Fibroblast of upper back skin (primary cell): Measurements from ENCODE around the gene SHTN1.

Experiments
- DNase-seq: peaks from one replicate; pipeline ENCODE4 v3.0.0-alpha.2; 2013

Gene SHTN1

DNA sequence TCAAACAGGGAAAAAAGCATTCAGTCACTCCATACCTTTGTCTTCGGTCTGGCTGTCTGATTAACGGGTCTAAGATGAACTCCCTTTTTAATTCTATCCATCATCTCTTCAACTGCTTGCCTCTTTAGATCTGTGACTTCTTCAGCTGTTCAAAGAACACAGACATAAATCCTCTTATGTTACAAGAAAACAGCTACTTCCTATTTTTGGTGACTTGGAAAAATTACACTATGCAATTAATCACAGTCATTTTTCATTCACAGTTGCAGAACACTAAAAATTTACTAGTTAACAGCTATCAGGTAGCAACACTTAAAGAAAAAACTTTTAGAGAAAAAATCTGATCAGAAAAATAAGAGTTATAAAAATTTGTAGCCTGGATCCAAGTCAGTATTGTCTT, 89.6 kb downstream of the SHTN1 start:
- DNase-seq = no peak

DNA sequence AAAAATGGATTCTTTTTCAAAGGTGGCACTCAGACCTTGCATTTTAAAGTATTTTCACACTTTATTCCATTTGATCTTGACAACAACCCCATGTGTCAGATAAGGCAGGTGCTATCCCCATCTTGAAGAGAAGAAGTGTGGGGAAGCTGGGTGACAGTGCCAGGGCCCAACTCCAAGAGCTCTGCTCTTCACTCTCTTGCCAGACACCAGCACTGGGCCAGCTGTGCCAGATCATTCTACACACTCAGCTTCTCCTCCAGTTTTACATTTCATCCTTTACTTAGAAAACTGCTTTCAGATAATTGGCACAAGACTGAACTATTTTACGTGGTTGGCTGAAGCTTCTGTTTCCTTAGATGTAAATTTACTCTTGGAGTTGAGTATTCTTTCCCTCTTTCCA, 91.3 kb downstream of the SHTN1 start:
- no peak for DNase-seq

DNA sequence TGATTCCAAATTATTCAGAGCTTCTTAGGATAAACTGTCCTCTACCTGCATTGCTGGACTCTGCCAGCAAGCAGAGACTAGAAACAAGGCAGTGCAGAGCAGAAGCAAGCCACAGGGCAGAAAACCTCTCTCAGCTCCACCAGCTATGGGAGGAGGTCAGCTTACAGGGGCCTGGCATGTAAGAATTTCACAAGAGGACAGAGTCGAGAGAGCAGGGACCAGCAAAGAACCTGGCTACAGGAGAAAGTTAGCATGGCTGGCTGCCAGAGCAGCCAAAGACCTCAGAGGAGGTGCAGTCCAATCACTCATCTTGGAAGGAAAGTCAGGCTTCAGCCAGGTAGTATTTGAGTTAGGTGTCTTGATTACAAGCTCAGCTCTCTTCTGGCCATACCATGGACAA, 92.8 kb downstream of the SHTN1 start:
- no peak for DNase-seq

DNA sequence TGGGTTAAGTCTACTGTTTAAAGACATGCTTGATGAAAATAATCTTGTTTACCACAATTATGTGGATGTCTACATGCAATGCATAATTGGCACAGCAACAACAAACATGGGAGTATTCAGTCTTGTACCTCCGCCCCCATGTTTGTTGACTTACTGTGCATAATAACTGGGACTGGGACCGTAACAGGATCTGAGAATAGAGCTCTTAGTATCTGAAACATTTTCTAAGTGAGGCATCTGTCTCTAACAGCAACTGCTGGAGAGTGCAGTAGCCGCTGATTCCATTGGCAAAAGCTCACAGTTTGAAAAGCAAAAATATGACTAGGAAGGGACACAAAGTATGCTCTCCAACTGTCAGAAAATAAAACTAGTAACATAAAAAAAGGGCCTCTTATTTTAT, 94.1 kb downstream of the SHTN1 start:
- DNase-seq = no peak

DNA sequence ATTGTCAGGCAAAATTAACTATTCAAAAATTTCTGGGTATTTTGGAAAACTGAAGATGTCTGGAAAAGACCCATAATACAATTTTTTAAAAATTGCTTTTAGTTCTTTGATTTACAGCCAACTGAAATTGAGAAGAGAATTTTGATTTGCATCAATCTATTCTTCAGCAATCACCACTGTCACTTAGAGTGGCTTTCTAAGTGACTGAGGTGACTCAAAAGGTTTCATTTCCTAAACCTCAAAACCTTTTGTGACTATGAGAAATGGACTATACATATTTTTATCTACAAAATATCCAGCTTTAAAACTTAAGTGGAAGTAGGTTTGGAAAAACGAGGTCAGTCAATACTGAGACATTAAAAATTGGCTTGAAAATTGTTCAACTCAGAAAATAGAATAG, 95.7 kb downstream of the SHTN1 start:
- DNase-seq = no peak

DNA sequence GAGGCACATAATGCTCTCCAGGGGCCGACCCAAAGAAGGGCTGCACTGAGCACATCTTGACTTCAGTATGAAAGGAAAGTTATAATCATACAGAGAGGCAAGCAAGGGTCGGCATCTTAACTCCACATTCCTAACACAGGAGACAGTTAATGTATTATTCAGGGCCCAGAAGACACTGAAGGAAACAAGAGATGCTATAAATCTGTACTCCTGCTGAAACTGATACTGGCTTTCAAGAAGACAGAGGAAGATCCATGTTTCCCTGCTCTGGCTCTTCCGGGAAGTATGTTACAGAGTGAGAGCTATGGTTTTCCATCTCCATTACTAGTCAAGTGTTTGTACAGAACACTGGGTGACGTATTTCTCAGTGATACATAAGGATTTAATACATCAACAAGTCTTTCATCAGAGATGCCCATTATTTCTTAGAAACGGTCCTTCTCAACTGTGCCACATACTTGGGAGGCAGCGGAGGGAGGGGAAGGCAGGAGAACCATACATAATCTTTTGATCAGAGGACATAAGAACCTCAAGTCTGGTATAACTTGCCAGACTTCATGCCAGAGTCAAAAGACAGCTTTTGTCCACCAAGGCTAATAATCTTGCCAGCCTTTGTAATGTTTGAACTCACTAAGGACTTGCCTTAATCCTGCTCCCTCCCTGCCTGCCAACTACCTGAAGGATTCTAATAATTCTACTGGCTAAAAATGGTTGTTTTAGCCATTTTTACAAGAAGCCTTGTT, 97.6 kb downstream of the SHTN1 start:
- DNase-seq = no peak

DNA sequence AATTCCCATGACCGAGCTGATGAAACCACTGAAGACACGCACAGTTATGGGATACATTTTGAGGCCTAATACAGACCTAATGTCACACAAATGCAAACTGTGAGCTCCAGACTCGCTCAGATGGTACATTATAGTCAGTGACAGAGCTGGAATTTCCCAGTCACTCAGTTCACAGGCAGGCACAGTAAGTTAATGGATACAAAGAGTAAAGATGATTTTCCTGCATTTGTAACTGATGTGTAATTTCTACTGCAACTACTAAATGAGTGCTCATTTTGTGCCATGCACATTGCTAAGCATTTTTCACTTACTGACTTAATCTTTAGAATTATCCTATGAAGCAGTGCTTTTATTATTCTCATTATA, 99.2 kb downstream of the SHTN1 start:
- DNase-seq = no peak

DNA sequence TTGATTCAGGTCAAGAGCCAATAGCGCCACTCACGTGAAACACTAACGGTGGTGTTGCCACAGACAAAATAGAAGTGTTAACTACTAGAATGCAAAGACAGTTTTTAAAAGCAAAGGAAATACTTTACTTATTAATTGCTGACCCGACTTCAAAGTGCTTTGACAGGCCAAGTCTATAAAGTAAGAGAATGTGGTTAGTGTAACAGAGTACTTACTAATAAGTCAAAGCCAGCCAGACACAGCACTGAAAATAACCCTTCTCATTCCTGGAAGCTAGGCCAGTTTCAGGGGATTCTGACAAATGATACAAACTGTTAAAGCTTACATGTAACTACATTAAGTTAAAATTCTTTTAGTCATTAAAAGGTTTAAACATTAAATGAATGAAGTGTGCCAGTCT, 105.4 kb downstream of the SHTN1 start:
- no peak for DNase-seq

DNA sequence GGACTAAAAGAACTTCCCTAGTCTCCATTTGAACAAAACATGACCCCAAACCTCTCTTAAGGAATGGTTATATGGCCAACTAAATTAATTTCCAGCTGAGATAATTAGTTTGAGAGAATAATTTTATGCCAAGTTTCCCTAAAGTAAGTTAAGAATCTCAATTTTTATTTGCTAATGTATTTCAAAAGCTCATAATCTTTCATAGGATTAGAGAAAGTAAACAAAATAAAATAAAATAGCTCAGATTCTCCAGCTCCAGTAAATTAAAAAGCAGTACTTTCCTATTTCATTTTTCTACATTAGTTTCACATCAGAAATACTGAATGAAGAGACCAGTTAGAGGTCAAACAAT, 111.3 kb downstream of the SHTN1 start:
- no peak for DNase-seq

DNA sequence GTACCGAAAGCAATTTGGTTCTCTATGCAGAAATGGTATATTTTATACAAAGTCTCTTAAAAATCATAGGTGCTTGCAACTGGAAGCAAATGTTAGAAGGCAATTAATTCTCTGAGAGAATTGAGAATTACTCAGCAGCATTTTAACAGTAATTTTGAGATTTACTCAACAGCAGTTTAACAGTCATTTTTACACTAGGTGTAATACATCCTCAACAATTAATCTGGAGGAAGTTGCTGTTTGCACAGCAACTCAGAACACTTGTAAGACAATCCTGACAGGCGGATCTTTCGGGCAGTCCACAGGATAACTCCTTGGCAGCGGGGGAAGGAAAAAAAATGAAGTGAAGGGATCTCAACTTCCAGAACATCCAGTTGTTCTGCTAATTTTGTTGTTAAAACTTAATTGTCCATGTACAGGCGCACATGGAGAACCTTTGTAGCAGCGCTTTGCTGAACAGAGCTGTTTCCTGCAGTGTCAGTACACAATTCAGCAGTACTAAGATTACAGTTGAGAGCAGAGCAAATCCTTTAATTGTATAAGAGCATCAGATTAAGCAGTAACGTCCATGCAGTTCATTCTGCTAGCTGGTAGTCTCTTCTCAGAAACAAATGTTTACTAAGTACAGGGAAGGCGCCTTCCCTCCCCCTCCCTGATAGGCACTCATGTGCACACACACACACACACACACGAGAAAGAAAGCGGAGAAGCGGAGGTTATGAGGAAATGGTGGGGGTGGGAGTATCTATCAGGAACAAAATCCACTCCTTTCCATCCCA, 111.9 kb downstream of the SHTN1 start:
- DNase-seq = no peak

DNA sequence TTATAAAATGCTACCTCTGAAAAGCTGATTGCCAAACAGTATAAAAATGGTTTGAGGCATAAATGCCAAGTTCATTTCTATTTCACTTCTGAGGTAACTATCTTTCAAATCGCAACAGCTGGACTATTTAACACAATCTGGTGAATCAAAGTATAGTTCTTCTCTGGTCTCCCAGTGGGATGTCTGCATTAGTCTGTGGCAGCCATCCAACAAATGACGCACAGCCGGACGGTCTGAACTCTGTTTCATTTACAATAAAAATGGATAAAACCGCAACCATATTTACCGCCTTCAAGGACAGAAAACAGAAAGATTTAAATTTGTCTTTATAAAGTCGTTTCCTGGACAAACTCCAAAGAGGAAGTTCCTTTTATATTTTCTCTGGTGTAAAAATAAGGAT, 113.8 kb downstream of the SHTN1 start:
- DNase-seq = peak; percentile 97

DNA sequence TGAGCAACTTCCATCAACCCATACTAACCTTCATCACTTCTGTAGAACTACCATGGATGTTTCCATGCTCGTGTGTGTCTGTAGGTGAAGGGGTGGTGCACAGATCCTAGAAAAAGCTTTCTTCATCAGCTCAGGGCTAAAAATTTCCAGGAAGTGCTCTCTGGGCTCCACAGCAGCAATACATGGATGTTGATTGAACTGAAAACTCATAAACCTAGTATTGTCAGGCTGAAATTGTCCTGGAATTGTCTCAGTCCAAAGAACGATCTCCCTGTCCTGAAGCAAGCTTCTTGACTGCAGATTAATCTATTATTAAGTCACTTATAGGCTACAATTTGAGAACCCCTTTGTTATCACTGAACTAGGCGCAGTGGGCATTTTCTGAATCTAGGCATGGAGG, 115.9 kb downstream of the SHTN1 start:
- no peak for DNase-seq

DNA sequence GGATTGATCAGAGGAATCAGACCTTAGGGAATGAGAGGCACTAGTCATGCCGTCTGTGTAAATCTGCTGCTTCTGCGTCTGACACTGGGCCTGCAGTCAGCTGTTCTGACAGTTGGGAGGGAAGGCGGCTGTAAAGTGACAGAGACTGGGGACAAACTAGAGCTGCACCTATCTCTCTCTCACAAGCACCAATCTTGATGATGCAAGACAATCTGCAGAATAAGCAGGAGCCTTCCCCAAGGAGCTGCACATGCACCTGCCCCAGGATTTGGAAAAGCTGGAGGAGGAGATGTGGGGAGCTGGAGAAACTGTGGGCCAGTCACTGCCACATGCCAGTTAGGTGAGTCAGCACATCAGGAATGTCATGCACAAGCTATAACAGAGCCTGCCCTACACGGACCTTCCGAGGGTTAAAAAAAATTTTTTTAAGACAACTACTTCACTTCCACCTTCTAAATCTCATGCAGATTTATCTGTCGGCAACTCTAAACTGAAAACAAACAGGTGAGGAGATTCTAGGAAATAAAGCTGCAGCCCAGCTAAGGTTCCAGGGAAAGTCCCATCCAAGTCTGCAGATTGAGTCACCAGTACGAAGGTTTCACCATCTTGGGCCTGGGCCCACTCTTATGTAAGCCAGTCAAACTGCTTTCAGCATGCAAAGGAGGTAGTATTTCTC, 116.5 kb downstream of the SHTN1 start:
- DNase-seq = peak; percentile 82

DNA sequence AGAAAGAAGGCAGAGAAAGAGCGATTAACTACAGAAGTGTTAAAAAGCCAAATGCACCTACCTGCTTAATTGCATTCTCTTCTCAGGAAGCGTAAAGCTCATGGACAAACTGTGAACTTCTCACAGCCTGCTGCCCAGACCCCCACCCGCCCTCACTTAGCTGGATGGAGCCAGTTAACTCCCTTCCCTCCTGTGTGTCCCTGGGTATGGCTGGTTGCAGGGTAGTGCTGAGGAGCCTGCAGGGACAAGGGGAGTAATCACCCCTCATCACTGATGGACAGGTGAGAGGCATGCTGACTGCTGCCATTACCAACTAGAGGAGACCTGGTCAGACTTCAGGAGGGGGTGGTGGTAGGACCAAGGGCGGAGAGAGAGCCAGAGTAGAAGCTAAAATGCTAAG, 118.2 kb downstream of the SHTN1 start:
- DNase-seq = no peak

DNA sequence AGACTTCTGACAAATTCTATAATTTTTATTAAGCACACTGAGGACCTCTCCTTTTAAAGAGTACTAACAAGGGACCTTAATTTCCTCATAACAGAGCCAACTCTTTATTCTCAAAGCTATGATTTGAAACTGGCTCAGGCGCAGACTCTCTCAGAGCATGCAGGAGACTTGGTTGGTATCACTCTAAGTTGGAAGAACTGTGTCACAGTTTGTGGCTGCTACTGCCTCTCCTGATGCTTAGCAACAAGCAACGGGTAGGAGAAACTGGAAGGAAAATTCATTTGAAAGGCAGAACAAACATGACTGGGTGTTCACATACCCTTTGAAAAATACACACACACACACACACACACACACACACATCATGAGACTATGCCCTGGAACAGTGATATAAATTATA, 122.3 kb downstream of the SHTN1 start:
- no peak for DNase-seq

DNA sequence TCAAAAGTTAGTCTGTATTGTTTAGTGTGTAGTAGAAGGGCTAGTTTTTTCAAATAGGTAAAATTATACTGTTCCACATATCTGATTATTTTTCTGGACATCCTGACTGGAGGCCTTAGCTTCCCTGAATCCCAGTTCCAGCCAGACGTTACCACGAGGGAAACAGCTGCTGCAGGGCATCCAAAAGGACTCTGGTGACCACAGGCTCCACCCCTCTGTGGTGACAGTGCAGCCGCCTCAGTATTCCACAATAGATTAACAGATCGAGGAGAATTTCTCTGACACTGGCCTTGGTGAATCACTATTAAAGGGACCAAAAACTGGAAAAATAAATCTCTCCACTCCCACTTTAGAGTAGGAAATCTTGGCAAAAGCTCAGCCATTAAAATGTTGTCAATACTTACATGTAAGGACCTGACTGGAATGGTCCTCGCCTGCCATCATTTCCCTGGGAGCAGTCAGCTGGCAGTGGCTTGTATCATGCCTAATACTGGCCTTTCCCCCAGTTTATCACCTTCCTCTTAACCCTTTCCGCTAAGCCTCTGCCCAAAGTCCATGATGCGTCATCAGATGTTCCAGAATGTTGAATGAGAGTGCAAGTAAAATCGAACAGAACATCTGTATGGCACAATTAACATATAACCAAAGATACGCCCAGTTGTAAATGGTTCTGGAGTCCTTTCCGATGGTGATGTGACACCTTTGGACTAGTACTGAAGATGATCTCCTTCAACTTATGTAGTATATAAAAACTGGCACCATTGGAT, 124.1 kb downstream of the SHTN1 start:
- DNase-seq = peak; percentile 8

DNA sequence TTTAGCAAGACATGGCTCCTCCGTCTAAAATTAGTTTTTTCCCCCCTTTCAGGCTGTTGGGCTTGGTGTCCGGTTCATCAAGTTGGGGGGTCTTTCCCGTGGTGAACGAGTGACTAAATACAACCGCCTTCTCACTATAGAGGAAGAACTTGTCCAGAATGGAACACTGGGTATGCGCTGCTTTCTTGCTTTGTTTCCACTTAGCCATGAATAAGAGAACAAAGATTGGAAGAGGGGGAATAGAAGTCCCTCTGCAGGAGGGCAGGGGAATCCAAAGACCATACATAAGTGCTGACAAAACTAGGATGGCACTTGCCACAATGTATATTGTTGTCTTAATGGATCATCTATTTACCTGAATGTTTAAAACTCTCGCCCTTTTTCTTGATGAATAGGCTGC, 125.2 kb downstream of the SHTN1 start:
- no peak for DNase-seq

DNA sequence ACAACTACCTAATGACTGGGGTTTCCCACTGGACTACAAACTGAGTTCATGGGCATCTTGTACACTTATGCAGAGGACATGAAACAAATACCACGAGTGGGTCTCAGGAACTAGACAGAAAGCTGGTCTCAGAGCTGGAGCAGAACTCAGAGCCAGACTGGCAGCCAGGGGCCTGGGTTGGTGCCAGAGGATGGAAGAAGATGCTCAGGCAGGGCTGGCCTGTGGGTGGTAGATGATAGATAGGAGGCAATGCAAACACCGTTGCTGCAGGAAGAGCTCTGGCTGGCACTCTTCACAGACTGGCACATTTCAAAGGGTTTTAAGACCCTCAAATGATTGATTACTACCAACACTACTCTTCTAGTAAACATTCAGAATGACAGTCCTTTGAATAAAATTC, 126.9 kb downstream of the SHTN1 start:
- no peak for DNase-seq

DNA sequence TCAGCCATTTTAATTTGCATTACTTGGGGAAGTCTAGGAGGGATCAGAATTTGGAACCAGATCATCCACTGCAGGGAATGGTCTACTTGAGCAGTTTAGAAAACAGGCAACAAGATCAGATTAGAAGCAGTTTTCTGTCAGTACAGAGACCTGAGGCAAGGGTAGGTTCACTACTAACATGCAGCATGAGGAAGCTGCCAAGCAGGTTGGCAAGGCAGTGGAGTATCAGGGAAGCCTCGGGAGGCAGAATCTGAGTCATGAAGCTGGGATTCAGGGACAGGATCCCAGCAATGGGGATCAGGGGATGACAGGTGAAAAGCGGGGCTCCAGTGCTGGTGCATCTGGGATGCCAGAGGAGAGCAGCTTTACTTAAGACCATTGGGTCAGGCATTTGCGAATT, 127.6 kb downstream of the SHTN1 start:
- no peak for DNase-seq

DNA sequence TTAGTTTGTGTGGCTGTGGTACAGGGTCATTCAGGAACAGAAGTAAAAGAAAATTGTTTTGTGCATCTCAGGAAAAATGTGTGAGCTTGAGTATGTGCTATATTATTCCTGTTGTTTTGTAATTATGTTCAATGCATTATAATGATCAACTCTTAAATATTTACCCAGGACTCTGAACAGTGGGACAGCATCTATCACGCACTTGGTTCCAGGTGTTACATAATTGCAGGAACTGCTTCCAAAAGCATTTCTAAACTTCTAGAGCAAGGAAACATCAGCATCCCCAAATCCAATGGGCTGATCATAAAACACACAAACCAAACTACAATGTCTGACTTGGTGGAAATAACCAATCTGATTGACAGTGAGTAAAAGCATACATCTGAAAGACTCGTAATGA, 129.1 kb downstream of the SHTN1 start:
- no peak for DNase-seq

DNA sequence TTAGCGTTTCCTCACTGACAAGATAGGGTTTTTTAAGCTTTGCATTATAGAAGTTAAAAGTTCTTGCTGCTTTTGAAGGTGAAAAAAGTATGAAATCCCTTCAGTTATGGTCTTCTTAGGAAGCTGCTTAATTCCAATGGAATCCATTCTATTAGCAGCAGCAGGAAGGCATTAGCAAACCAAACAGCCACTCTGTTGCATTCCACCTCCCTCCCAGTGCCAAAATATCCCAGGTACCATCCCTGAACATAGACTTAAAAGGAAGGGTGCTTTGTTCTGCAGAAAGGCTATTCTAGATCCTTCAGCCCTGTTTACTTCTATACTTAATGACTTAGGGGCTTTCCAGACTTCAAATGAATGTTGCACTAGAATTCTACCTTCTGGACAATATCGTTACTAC, 131.9 kb downstream of the SHTN1 start:
- DNase-seq = no peak

DNA sequence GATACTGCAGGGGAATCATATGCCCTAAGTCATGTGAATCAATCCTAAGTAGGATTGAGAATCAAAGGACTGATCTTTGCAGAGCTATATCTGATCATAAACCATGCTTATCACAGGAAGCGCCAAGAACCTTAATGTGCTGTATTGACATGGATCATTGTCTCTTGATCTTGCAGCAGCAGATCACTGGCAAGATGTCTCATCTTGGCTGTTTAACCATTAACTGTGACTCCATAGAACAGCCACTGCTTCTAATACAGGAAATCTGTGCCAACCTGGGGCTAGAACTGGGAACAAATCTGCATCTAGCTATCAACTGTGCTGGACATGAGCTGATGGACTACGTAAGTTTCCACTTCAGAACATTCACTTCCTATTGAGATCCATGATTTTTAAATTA, 134.0 kb downstream of the SHTN1 start:
- DNase-seq = no peak

DNA sequence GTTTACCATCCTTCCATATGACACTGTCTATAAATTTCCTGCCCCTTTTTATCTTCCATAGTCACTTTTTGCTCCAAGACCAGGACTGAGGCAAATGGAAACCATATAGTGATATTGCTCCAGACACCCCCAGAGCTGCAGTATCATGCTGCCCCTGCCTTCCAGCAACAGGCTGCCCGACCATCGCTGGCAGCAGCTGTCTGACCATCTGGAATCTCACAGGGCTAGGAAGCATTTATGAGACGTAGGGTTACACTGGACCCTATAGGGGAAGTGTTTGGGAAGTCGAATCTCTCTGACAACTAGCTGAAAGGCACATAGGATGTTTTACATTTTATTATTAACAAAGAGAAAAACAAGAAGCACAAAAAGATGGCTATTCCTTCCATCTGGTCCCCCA, 136.3 kb downstream of the SHTN1 start:
- no peak for DNase-seq
